VCaP (cell line): ENCODE measurements around the gene ANKRD27.

Experiments used
- H3K27ac ChIP-seq: fragments of 450-650 bp; 2 replicates; pipeline ENCODE4 v1.5.1; 2017
- CTCF ChIP-seq: fragments of 450-650 bp; conservative IDR thresholded peaks from 2 replicates; pipeline ENCODE4 v1.5.1; 2017; ENCODE audit warnings: mild to moderate bottlenecking, moderate library complexity

ANKRD27 gene

GRCh38 chr19:32672841-32673240, 2.1 kb downstream of the ANKRD27 start:
- H3K27ac ChIP-seq = peak overlapping the region; percentile 92; the same call in 1 of the 2 replicates
- TF ChIP-seq CTCF = no peak

GRCh38 chr19:32671883-32672593, 2.9 kb downstream of the ANKRD27 start:
- H3K27ac ChIP-seq = peak overlapping the region; percentile 72; the same call in 1 of the 2 replicates
- no peak for TF ChIP-seq CTCF

- TF ChIP-seq CTCF = no peak
- H3K27ac ChIP-seq = peak overlapping the region; percentile 72
Observed at GRCh38 chr19:32669310-32669709, 5.7 kb downstream of the ANKRD27 start.

GRCh38 chr19:32666084-32666483, 8.9 kb downstream of the ANKRD27 start:
- no peak for TF ChIP-seq CTCF
- H3K27ac ChIP-seq = no peak overlapping the region

GRCh38 chr19:32662186-32662585, 12.8 kb downstream of the ANKRD27 start:
- H3K27ac ChIP-seq = no peak overlapping the region
- TF ChIP-seq CTCF = no peak

GRCh38 chr19:32661318-32661717, 13.7 kb downstream of the ANKRD27 start:
- no peak for TF ChIP-seq CTCF
- no peak overlapping the region for H3K27ac ChIP-seq

- TF ChIP-seq CTCF = no peak
- H3K27ac ChIP-seq = no peak overlapping the region
Observed at GRCh38 chr19:32658527-32658926, 16.5 kb downstream of the ANKRD27 start.
